Prostate gland (tissue), 2 donors: ENCODE measurements around the gene PHLPP1. TPM values are rescaled to one million over a fixed set of nuclear protein-coding genes. Genes with fewer than 3 reads are reported as not detected.

ENCODE experiments used
- DNase-seq: peaks from one replicate; pipeline ENCODE4 v3.0.0-alpha.2; 2019; ENCODE audit warnings: low spot score
- H3K27ac ChIP-seq, 2 donors: fragments of 200-600 bp; sonication (generic); 2 replicates each; pipeline ENCODE4 v1.5.1; 2017 to 2019
- H3K27me3 ChIP-seq: fragments of 200-600 bp; sonication (generic); replicated peaks from 2 replicates; pipeline ENCODE4 v1.5.1; 2019; ENCODE audit not compliant: insufficient read depth
- H3K36me3 ChIP-seq, 2 donors: fragments of 200-600 bp; sonication (generic); 1 replicate in 1 of 2; 2 replicates in 1 of 2; pipeline versions ENCODE4 v1.5.1 to v1.8.1; 2017 to 2019
- H3K4me1 ChIP-seq: fragments of 200-600 bp; sonication (generic); replicated peaks from 2 replicates; pipeline ENCODE4 v1.5.1; 2019
- H3K4me3 ChIP-seq, 2 donors: fragments of 200-600 bp; sonication (generic); 2 replicates each; pipeline ENCODE4 v1.5.1; 2017 to 2019
- H3K9me3 ChIP-seq: fragments of 200-600 bp; sonication (generic); 2 replicates; pipeline ENCODE4 v1.5.1; 2017
- CTCF ChIP-seq, 4 experiments: fragments of 200-600 bp in 2 of 4; fragments of 450-650 bp in 2 of 4; sonication (generic) in 2 of 4; IDR thresholded peaks; 1 replicate in 3 of 4; 2 replicates in 1 of 4; pipeline ENCODE4 v1.5.1; 2016 to 2019; ENCODE audit warnings: antibody characterized with exemption in 4 of 4, mild to moderate bottlenecking in 2 of 4, moderate library complexity in 2 of 4
- POLR2A ChIP-seq: fragments of 450-650 bp; IDR thresholded peaks from one replicate; pipeline ENCODE4 v1.6.1; 2016; ENCODE audit warnings: antibody characterized with exemption, mild to moderate bottlenecking
- POLR2AphosphoS5 ChIP-seq: sonication (generic); formaldehyde crosslinking; IDR thresholded peaks from one replicate; pipeline ENCODE4 v1.6.1; 2017; ENCODE audit warnings: antibody characterized with exemption
- WGBS: methylation state at CpG from one replicate; pipeline ENCODE4 v1.1.5; 2018; 5-methylcytosine and 5-hydroxymethylcytosine counted together
- intact Hi-C: fragments of 100-400 bp; cut with DNase I; formaldehyde crosslinking; loops from one replicate; pipeline ENCODE4 v1.14.2; 2022
- total RNA-seq, 2 donors: library from RNA; depleted of rRNA; stranded (reverse); fragments of >200 nt; gene quantifications; one replicate each; pipeline ENCODE4 v1.1.0, GENCODE V29; 2016

The PHLPP1 gene
- total RNA-seq, 2 donors from 2014 or later, result 16.8 to 44.1 TPM

GRCh38 chr18:62959481-62959880, 244.1 kb downstream of the PHLPP1 start:
- Histone ChIP-seq H3K27me3 (no peaks in the 10 kb centered on the region), H3K4me3 (no peak overlapping the region), H3K4me1 (no peaks in the 10 kb centered on the region), H3K36me3 (no peaks in the 10 kb centered on the region), H3K9me3 (no peaks in the 10 kb centered on the region), H3K27ac (no peak overlapping the region)
- WGBS, result 94% methylated on average over 3 of the region's 3 CpGs
- DNase-seq, result no peak
- TF ChIP-seq POLR2A, result no peak
- no peak for TF ChIP-seq POLR2AphosphoS5
- no peak for TF ChIP-seq CTCF (IDR thresholded peaks at IDR 0.05)
- intact Hi-C loops, result no loop called here

GRCh38 chr18:62963507-62963906, 248.2 kb downstream of the PHLPP1 start:
- TF ChIP-seq POLR2A (no peak), POLR2AphosphoS5 (no peak), CTCF (IDR thresholded peaks at IDR 0.05) (no peak)
- H3K36me3 ChIP-seq, result no peaks in the 10 kb centered on the region
- no peak overlapping the region for H3K4me3 ChIP-seq
- H3K4me1 ChIP-seq, result no peaks in the 10 kb centered on the region
- no peaks in the 10 kb centered on the region for H3K9me3 ChIP-seq
- intact Hi-C loops, result no loop called here
- no peak overlapping the region for H3K27ac ChIP-seq
- 55% methylated on average over 3 of the region's 3 CpGs for WGBS
- no peak for DNase-seq
- no peaks in the 10 kb centered on the region for H3K27me3 ChIP-seq

GRCh38 chr18:62964432-62964831, 249.1 kb downstream of the PHLPP1 start:
- H3K9me3 ChIP-seq, result no peaks in the 10 kb centered on the region
- intact Hi-C loops, result no loop called here
- H3K4me1 ChIP-seq, result no peaks in the 10 kb centered on the region
- WGBS, result 41% methylated on average over 1 of the region's 1 CpG
- no peak for TF ChIP-seq POLR2A
- TF ChIP-seq POLR2AphosphoS5, result no peak
- no peak for TF ChIP-seq CTCF (IDR thresholded peaks at IDR 0.05)
- H3K36me3 ChIP-seq, result no peaks in the 10 kb centered on the region
- H3K27me3 ChIP-seq, result no peaks in the 10 kb centered on the region
- no peak overlapping the region for H3K27ac ChIP-seq
- DNase-seq, result no peak
- no peak overlapping the region for H3K4me3 ChIP-seq

GRCh38 chr18:62967089-62967488, 251.7 kb downstream of the PHLPP1 start:
- TF ChIP-seq CTCF (IDR thresholded peaks at IDR 0.05) (no peak), POLR2AphosphoS5 (no peak)
- intact Hi-C loops, result no loop called here
- no peak overlapping the region for H3K27ac ChIP-seq
- H3K4me1 ChIP-seq, result no peaks in the 10 kb centered on the region
- WGBS, result 75% methylated on average over 4 of the region's 4 CpGs
- no peaks in the 10 kb centered on the region for H3K9me3 ChIP-seq
- no peaks in the 10 kb centered on the region for H3K36me3 ChIP-seq
- no peaks in the 10 kb centered on the region for H3K27me3 ChIP-seq
- no peak overlapping the region for H3K4me3 ChIP-seq
- DNase-seq, result no peak

- Histone ChIP-seq H3K27me3 (no peaks in the 10 kb centered on the region), H3K4me3 (no peak overlapping the region), H3K9me3 (no peaks in the 10 kb centered on the region), H3K36me3 (peaks cover 0 to 3% of the 10 kb centered on the region in 2 donors), H3K27ac (no peak overlapping the region), H3K4me1 (no peaks in the 10 kb centered on the region)
- intact Hi-C loops, result no loop called here
- no peak for TF ChIP-seq POLR2AphosphoS5
- no peak for TF ChIP-seq CTCF (IDR thresholded peaks at IDR 0.05)
- no peak for TF ChIP-seq POLR2A
- DNase-seq, result no peak
- WGBS, result 100% methylated on average over 1 of the region's 1 CpG
Measured at GRCh38 chr18:62973689-62974088, 258.3 kb downstream of the PHLPP1 start.
